Peyer's patch (tissue), 4 donors: Measurements from ENCODE around the gene SAMD11.

ENCODE experiments used
- CTCF ChIP-seq, 6 experiments: fragments of 450-650 bp in 4 of 6; fragments of 200-600 bp in 2 of 6; sonication (generic) in 1 of 6; IDR thresholded peaks; one replicate each; pipeline ENCODE4 v1.5.1; 2017 to 2019; ENCODE audit warnings: antibody characterized with exemption in 6 of 6, mild to moderate bottlenecking in 3 of 6, moderate library complexity in 1 of 6
- POLR2A ChIP-seq, 2 donors: fragments of 450-650 bp; IDR thresholded peaks; one replicate each; pipeline ENCODE4 v1.5.1; 2017; ENCODE audit warnings: antibody characterized with exemption in 2 of 2, mild to moderate bottlenecking in 2 of 2, moderate library complexity in 2 of 2

GRCh38 chr1:978069-978834, 54.5 kb downstream of the SAMD11 start:
- TF ChIP-seq CTCF (IDR thresholded peaks at IDR 0.05), result no peak
- no peak for TF ChIP-seq POLR2A (IDR thresholded peaks at IDR 0.05)
